H1 (cell line): ENCODE results near the gene KTN1. TPM values are rescaled to one million over a fixed set of nuclear protein-coding genes. Genes with fewer than 3 reads are reported as not detected.

Experiments
- CTCF ChIA-PET: fragments of 300-600 bp; sonication (Branson Sonifier 250); formaldehyde crosslinking; loops from one replicate; lab custom pipeline; 2021; ENCODE audit not compliant: partially characterized antibody; lab: Charles Lee
- POLR2A ChIA-PET: fragments of 300-600 bp; sonication (Branson Sonifier 250); formaldehyde crosslinking; loops from one replicate; lab custom pipeline; 2021; ENCODE audit warnings: inconsistent platforms; ENCODE audit not compliant: partially characterized antibody; lab: Charles Lee
- DNase-seq, 2 experiments: peaks; one replicate each; pipeline versions ENCODE4 v3.0.0 to v3.0.0-alpha.2; 2010 to 2022; ENCODE audit warnings: low spot score in 2 of 2, low read depth in 1 of 2, mixed read lengths in 1 of 2
- FAIRE-seq: peaks from 2 replicates; lab custom pipeline; 2011; peaks lifted over from hg19 to GRCh38; lab: Jason Lieb, UNC
- H2AFZ ChIP-seq: 2 replicates; pipeline ENCODE4 v1.8.1; 2012; ENCODE audit warnings: low read length, inconsistent platforms
- H2AK5ac ChIP-seq: 2 replicates; pipeline ENCODE4 v1.6.1; 2013; ENCODE audit warnings: low read depth, low read length
- H2BK120ac ChIP-seq: replicated peaks from 2 replicates; pipeline ENCODE3; 2013; ENCODE audit warnings: low read depth, low read length, inconsistent platforms
- H2BK12ac ChIP-seq: 2 replicates; pipeline ENCODE4 v1.6.1; 2013; ENCODE audit warnings: low read depth, low read length
- H2BK15ac ChIP-seq: 2 replicates; pipeline ENCODE4 v1.6.1; 2013; ENCODE audit warnings: low read length
- H2BK20ac ChIP-seq: 2 replicates; pipeline ENCODE4 v1.6.1; 2013; ENCODE audit warnings: low read length
- H2BK5ac ChIP-seq: 2 replicates; pipeline ENCODE4 v1.6.1; 2013; ENCODE audit warnings: low read depth, low read length
- H3K14ac ChIP-seq: 2 replicates; pipeline ENCODE4 v1.6.1; 2013; ENCODE audit warnings: inconsistent platforms; ENCODE audit not compliant: insufficient read length
- H3K18ac ChIP-seq: 2 replicates; pipeline ENCODE4 v1.6.1; 2013; ENCODE audit warnings: low read length; ENCODE audit errors: extremely low read depth
- H3K23ac ChIP-seq: 2 replicates; pipeline ENCODE4 v1.6.1; 2013; ENCODE audit warnings: inconsistent platforms; ENCODE audit not compliant: insufficient read length
- H3K23me2 ChIP-seq: 2 replicates; pipeline ENCODE4 v1.6.1; 2013; ENCODE audit warnings: low read depth, low read length
- H3K27ac ChIP-seq: 2 replicates; pipeline ENCODE4 v1.6.1; 2011; ENCODE audit warnings: low read depth, low read length, inconsistent platforms
- H3K27me3 ChIP-seq, 4 experiments: replicated peaks in 1 of 4; 1 replicate in 1 of 4; 2 replicates in 3 of 4; pipeline versions ENCODE4 v1.6.1 to v1.8.1; 2011 to 2013; ENCODE audit warnings: low read length in 3 of 4, mild to moderate bottlenecking in 3 of 4, inconsistent platforms in 2 of 4, mixed read lengths in 2 of 4, moderate library complexity in 1 of 4; ENCODE audit not compliant: control insufficient read depth in 3 of 4, insufficient read depth in 3 of 4; ENCODE audit errors: extremely low read depth in 1 of 4
- H3K36me3 ChIP-seq, 4 experiments: 2 replicates each; pipeline versions ENCODE4 v1.6.1 to v1.8.1; 2011 to 2013; ENCODE audit warnings: mild to moderate bottlenecking in 4 of 4, low read length in 3 of 4, moderate library complexity in 2 of 4, control low read depth in 1 of 4, inconsistent platforms in 1 of 4; ENCODE audit not compliant: insufficient read depth in 4 of 4, control insufficient read depth in 2 of 4
- H3K4ac ChIP-seq: replicated peaks from 2 replicates; pipeline ENCODE3; 2013; ENCODE audit warnings: low read length, low read depth, mixed read lengths, inconsistent platforms; ENCODE audit not compliant: insufficient read length
- H3K4me1 ChIP-seq, 4 experiments: replicated peaks in 1 of 4; 1 replicate in 1 of 4; 2 replicates in 3 of 4; pipeline versions ENCODE4 v1.6.1 to v1.8.1; 2011 to 2013; ENCODE audit warnings: low read length in 3 of 4, inconsistent platforms in 2 of 4, mixed read lengths in 1 of 4; ENCODE audit not compliant: insufficient read depth in 4 of 4, control insufficient read depth in 3 of 4
- H3K4me2 ChIP-seq, 2 experiments: 2 replicates each; pipeline versions ENCODE4 v1.6.1 to v1.8.1; 2011 to 2013; ENCODE audit warnings: low read depth in 2 of 2, low read length in 2 of 2, control low read depth in 1 of 2, inconsistent platforms in 1 of 2, mild to moderate bottlenecking in 1 of 2; ENCODE audit not compliant: insufficient read depth in 1 of 2
- H3K4me3 ChIP-seq, 4 experiments: fragments of 200-600, 300-600 bp in 1 of 4; sonication (generic), shearing (Covaris generic), sonication (Bioruptor Twin) in 1 of 4; 2 replicates each; pipeline versions ENCODE4 v1.5.1 to v1.8.1; 2011 to 2016; ENCODE audit warnings: low read length in 4 of 4, low read depth in 3 of 4, control low read depth in 2 of 4, inconsistent platforms in 2 of 4, mild to moderate bottlenecking in 2 of 4, mixed read lengths in 1 of 4, moderate library complexity in 1 of 4; ENCODE audit not compliant: insufficient read depth in 2 of 4; ENCODE audit errors: extremely low read depth in 1 of 4
- H3K56ac ChIP-seq: replicated peaks from 2 replicates; pipeline ENCODE3; 2013; ENCODE audit warnings: low read depth, mild to moderate bottlenecking, mixed read lengths, low read length, inconsistent platforms; ENCODE audit not compliant: insufficient read length
- H3K79me1 ChIP-seq: 2 replicates; pipeline ENCODE4 v1.6.1; 2013; ENCODE audit warnings: low read depth, low read length, control low read depth
- H3K79me2 ChIP-seq, 2 experiments: 2 replicates each; pipeline versions ENCODE4 v1.6.1 to v1.8.1; 2012 to 2013; ENCODE audit warnings: low read length in 2 of 2, mild to moderate bottlenecking in 2 of 2, inconsistent platforms in 1 of 2; ENCODE audit not compliant: insufficient read depth in 2 of 2, control insufficient read depth in 1 of 2
- H3K9ac ChIP-seq, 4 experiments: replicated peaks in 1 of 4; 1 replicate in 1 of 4; 2 replicates in 3 of 4; pipeline versions ENCODE4 v1.6.1 to v1.8.1; 2011 to 2013; ENCODE audit warnings: low read depth in 3 of 4, low read length in 3 of 4, control low read depth in 2 of 4, mild to moderate bottlenecking in 2 of 4, moderate library complexity in 2 of 4, inconsistent platforms in 1 of 4; ENCODE audit errors: extremely low read depth in 1 of 4
- H3K9me3 ChIP-seq, 2 experiments: 2 replicates each; pipeline versions ENCODE4 v1.6.1 to v1.8.1; 2012 to 2013; ENCODE audit warnings: mild to moderate bottlenecking in 2 of 2, moderate library complexity in 2 of 2, control low read depth in 1 of 2, inconsistent platforms in 1 of 2, low read depth in 1 of 2, low read length in 1 of 2, mixed read lengths in 1 of 2; ENCODE audit not compliant: insufficient read depth in 2 of 2
- H4K20me1 ChIP-seq, 2 experiments: replicated peaks in 1 of 2; 2 replicates each; pipeline versions ENCODE3 to v1.8.1; 2011 to 2013; ENCODE audit warnings: inconsistent platforms in 2 of 2, low read length in 2 of 2, mild to moderate bottlenecking in 1 of 2; ENCODE audit not compliant: insufficient read depth in 2 of 2, control insufficient read depth in 1 of 2
- H4K5ac ChIP-seq: 2 replicates; pipeline ENCODE4 v1.6.1; 2013; ENCODE audit warnings: low read length, low read depth, mixed read lengths, inconsistent platforms; ENCODE audit not compliant: insufficient read length
- H4K8ac ChIP-seq: 2 replicates; pipeline ENCODE4 v1.8.0; 2013; ENCODE audit warnings: mild to moderate bottlenecking, moderate library complexity, low read length, inconsistent platforms; ENCODE audit not compliant: insufficient read depth; ENCODE audit errors: extremely low read depth
- H4K91ac ChIP-seq: replicated peaks from 2 replicates; pipeline ENCODE3; 2013; ENCODE audit warnings: low read length, mixed read lengths, inconsistent platforms; ENCODE audit not compliant: insufficient read length
- BACH1 ChIP-seq: IDR thresholded peaks from 2 replicates; pipeline ENCODE4 v1.6.1; 2012; ENCODE audit warnings: low read length, improper control_type of control experiment
- BRCA1 ChIP-seq: IDR thresholded peaks from 2 replicates; pipeline ENCODE4 v1.6.1; 2012; ENCODE audit warnings: low read depth, low read length, improper control_type of control experiment
- EZH2 ChIP-seq: fragments of 200-600 bp; sonication (generic); IDR thresholded peaks from 2 replicates; pipeline ENCODE4 v1.7.1; 2012; ENCODE audit warnings: low read depth, mild to moderate bottlenecking, moderate library complexity, low read length, inconsistent platforms; ENCODE audit not compliant: severe bottlenecking
- MAFK ChIP-seq: IDR thresholded peaks from 2 replicates; pipeline ENCODE4 v1.6.1; 2012; ENCODE audit warnings: low read depth, mild to moderate bottlenecking, improper control_type of control experiment, low read length
- NANOG ChIP-seq: IDR thresholded peaks from 2 replicates; pipeline ENCODE4 v1.6.1; 2011; ENCODE audit warnings: low read length, low read depth, mild to moderate bottlenecking, inconsistent platforms; ENCODE audit not compliant: insufficient read depth, poor library complexity, severe bottlenecking
- PHF8 ChIP-seq: fragments of 200-600 bp; sonication (generic); conservative IDR thresholded peaks from 2 replicates; pipeline ENCODE4 v1.7.1; 2012; ENCODE audit warnings: low read depth, mild to moderate bottlenecking, inconsistent platforms, low read length, moderate library complexity
- POLR2AphosphoS5 ChIP-seq: IDR thresholded peaks from 2 replicates; pipeline ENCODE4 v1.6.1; 2011; ENCODE audit warnings: low read depth, low read length
- SAP30 ChIP-seq: fragments of 300-600 bp; sonication (generic); IDR thresholded peaks from 2 replicates; pipeline ENCODE4 v1.7.1; 2012; ENCODE audit warnings: low read length, moderate library complexity, mild to moderate bottlenecking, inconsistent platforms; ENCODE audit not compliant: insufficient read depth, insufficient replicate concordance
- SIX5 ChIP-seq: IDR thresholded peaks from 2 replicates; pipeline ENCODE4 v1.6.1; 2011; ENCODE audit warnings: mild to moderate bottlenecking, low read depth, low read length
- SUZ12 ChIP-seq: fragments of 200-600 bp; sonication (generic); IDR thresholded peaks from 2 replicates; pipeline ENCODE4 v1.6.1; 2012; ENCODE audit warnings: mild to moderate bottlenecking, inconsistent platforms, low read length, moderate library complexity, mixed read lengths
- TCF12 ChIP-seq: IDR thresholded peaks from 2 replicates; pipeline ENCODE4 v1.6.1; 2011; ENCODE audit warnings: low read depth, mild to moderate bottlenecking, low read length
- ZNF274 ChIP-seq: IDR thresholded peaks from 2 replicates; pipeline ENCODE4 v1.7.0; 2012; ENCODE audit warnings: low read length, borderline replicate concordance; ENCODE audit errors: extremely low read depth
- WGBS, 2 experiments: shearing (Covaris generic) in 1 of 2; methylation state at CpG; one replicate each; pipeline versions ENCODE4 v1.1.6 to v1.1.7; 2013 to 2015; ENCODE audit warnings: low lambda C conversion rate in 2 of 2, mixed read lengths in 2 of 2, inconsistent platforms in 1 of 2, low coverage in 1 of 2, missing lambda C conversion rate in 1 of 2; ENCODE audit not compliant: insufficient replicate concordance in 2 of 2, insufficient coverage in 1 of 2, insufficient read length in 1 of 2; ENCODE audit errors: extremely low coverage in 1 of 2, missing lambda C conversion rate in 1 of 2; 5-methylcytosine and 5-hydroxymethylcytosine counted together
- polyA plus RNA-seq, 7 experiments: library from polyadenylated mRNA; depleted of rRNA in 3 of 7; stranded (reverse) in 5 of 7; unstranded in 2 of 7; fragments of >200 nt in 5 of 7; fragments of 200-250 nt in 2 of 7; gene quantifications; 1 replicate in 5 of 7; 2 replicates in 1 of 7; 4 replicates in 1 of 7; pipeline versions ENCODE4 v1.2.1 to v1.2.3, GENCODE V29; 2011 to 2013; ENCODE audit warnings: missing spikeins in 2 of 7, mixed read lengths in 2 of 7
- total RNA-seq: library from RNA; stranded (reverse); fragmentation: NEBNext Ultra II Directional; extraction: Animal tissue kit (Norgen Biotek cat#: 25700); gene quantifications from 2 replicates; pipeline ENCODE4 v1.2.1, GENCODE V29; 2021

Gene KTN1
- total and polyA plus RNA-seq, 2 of the 8 experiments (the other 6 are each of a cell fraction or from before 2014, with no cell fraction given): 15.4 to 151 TPM

DNA sequence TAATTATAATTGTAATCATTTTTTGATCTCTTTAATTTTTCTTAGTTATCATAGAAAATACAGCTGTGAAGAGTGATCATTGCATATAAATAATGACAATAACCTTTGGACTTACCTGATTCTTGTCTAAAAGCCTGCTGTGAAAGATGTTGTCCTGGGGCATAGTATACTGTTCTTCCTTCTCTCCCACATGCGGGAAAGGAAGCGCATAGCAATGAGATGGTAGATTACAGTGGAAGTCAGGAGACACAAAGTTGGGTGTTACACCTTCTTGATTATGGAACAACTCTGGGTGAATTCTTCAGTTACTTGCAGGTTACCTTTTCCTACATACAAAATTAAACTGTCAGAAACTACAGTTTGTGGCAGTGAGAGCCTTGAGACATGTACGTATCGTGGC lies 140.8 kb downstream of the KTN1 start:
- Histone ChIP-seq H4K5ac (no peak overlapping the region), H3K18ac (no peak overlapping the region), H4K91ac (no peak overlapping the region), H3K36me3 (no peaks in the 10 kb centered on the region), H4K8ac (no peak overlapping the region), H3K23ac (no peak overlapping the region), H3K4ac (no peak overlapping the region), H3K23me2 (no peaks in the 10 kb centered on the region), H2BK12ac (no peak overlapping the region), H3K27me3 (peaks cover 0 to 1% (median 0%) of the 10 kb centered on the region in 4 experiments; a peak in 1 of 7 replicates), H3K14ac (no peak overlapping the region), H2AK5ac (no peak overlapping the region), H3K4me2 (no peak overlapping the region), H2BK15ac (no peak overlapping the region), H2BK5ac (no peak overlapping the region), H2AFZ (no peak overlapping the region), H3K9ac (no peak overlapping the region), H3K27ac (no peak overlapping the region), H2BK20ac (no peak overlapping the region), H3K4me1 (no peaks in the 10 kb centered on the region), H3K9me3 (no peaks in the 10 kb centered on the region), H4K20me1 (no peaks in the 10 kb centered on the region), H3K79me2 (no peaks in the 10 kb centered on the region), H3K56ac (no peak overlapping the region), H3K79me1 (no peaks in the 10 kb centered on the region), H3K4me3 (no peak overlapping the region), H2BK120ac (no peak overlapping the region)
- no peak for FAIRE-seq
- POLR2A ChIA-PET: no interaction called here
- CTCF ChIA-PET: interaction anchor here (0.9 to 1.1 kb wide), 2 partner anchors 12 to 792 kb away, joined by 3 read pairs; no protein-coding TSS in a partner anchor
- WGBS, 2 experiments: 89% methylated on average over 4 of the region's 4 CpGs; no CpG with 5 or more reads in 1 of the 2 experiments
- no peak for TF ChIP-seq MAFK
- TF ChIP-seq PHF8: no peak
- TF ChIP-seq ZNF274: no peak
- TF ChIP-seq BRCA1: no peak
- TF ChIP-seq BACH1: no peak
- TF ChIP-seq POLR2AphosphoS5: no peak
- TF ChIP-seq NANOG: no peak
- TF ChIP-seq EZH2: no peak
- no peak for TF ChIP-seq TCF12
- no peak for TF ChIP-seq SIX5
- TF ChIP-seq SUZ12: no peak
- no peak for TF ChIP-seq SAP30
- DNase-seq: no peak
